AG04450 (cell line): ENCODE results near the gene SLC46A3. TPM values are rescaled to one million over a fixed set of nuclear protein-coding genes. Genes with fewer than 3 reads are reported as not detected.

Experiments
- CTCF ChIA-PET: fragments of 300-600, 350-600 bp; formaldehyde crosslinking; extraction: SDS; loops from one replicate; lab custom pipeline; 2022; ENCODE audit warnings: antibody characterized with exemption, inconsistent platforms; lab: Charles Lee
- POLR2A ChIA-PET: fragments of 350-600 bp; formaldehyde crosslinking; extraction: SDS; loops from one replicate; lab custom pipeline; 2021; ENCODE audit warnings: antibody characterized with exemption, inconsistent platforms; lab: Yijun Ruan, JAX
- DNase-seq: peaks from one replicate; pipeline ENCODE4 v3.0.0-alpha.2; 2011; ENCODE audit warnings: low read depth, low spot score
- H3K27ac ChIP-seq: one replicate; pipeline ENCODE4 v1.5.1; 2012; ENCODE audit warnings: low read depth, low read length, control low read depth
- H3K27me3 ChIP-seq: one replicate; pipeline ENCODE4 v1.6.0; 2012; ENCODE audit warnings: low read length; ENCODE audit not compliant: control insufficient read depth, insufficient read depth
- H3K4me3 ChIP-seq: 2 replicates; pipeline ENCODE4 v1.5.1; 2011; ENCODE audit warnings: mild to moderate bottlenecking, low read depth, low read length, control low read depth
- H3K9me3 ChIP-seq: 2 replicates; pipeline ENCODE4 v1.5.1; 2012; ENCODE audit warnings: low read length; ENCODE audit not compliant: control insufficient read depth, insufficient read depth
- polyA plus RNA-seq: library from polyadenylated mRNA; depleted of rRNA; stranded (reverse); fragments of >200 nt; gene quantifications from 2 replicates; pipeline ENCODE4 v1.2.3, GENCODE V29; 2011
- TF ChIP-seq, protein P1 (sequence below): IDR thresholded peaks from 2 replicates; pipeline ENCODE4 v1.5.1; 2011; ENCODE audit warnings: low read depth, low read length, control low read depth, inconsistent platforms

The SLC46A3 gene
- polyA plus RNA-seq, 1 experiment = 5.2 TPM

DNA sequence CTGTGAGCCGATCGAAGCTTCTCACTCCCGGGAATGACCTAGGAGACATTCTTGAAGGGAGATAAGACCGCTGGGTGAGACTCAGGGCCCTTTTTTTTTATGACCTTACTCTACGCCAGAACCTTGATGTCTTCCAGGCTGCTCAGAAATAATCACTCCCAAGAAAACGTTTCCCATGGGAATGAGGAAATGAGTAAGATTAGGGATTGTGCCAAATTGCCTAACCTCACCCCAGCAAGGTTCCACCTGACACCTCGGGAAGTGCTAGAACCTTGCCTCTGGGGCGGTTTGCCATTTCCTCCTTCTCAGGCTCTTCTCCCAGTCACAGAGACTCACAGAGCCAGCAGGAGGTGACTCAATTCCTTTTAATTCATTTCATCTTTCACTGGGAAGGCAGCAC lies 2.3 kb downstream of the SLC46A3 start:
- no peak overlapping the region for H3K27ac ChIP-seq
- CTCF ChIA-PET = interaction anchor here (0.6 to 1.3 kb wide), 2 partner anchors 80 to 732 kb away, joined by 3 to 9 read pairs; no protein-coding TSS in a partner anchor

GRCh38 chr13:28714651-28715050 lies 4.1 kb downstream of the SLC46A3 start:
- Histone ChIP-seq H3K9me3 (no peaks in the 10 kb centered on the region), H3K4me3 (no peak overlapping the region), H3K27ac (no peak overlapping the region), H3K27me3 (no peaks in the 10 kb centered on the region)
- POLR2A ChIA-PET = no interaction called here
- TF ChIP-seq, protein P1, sequence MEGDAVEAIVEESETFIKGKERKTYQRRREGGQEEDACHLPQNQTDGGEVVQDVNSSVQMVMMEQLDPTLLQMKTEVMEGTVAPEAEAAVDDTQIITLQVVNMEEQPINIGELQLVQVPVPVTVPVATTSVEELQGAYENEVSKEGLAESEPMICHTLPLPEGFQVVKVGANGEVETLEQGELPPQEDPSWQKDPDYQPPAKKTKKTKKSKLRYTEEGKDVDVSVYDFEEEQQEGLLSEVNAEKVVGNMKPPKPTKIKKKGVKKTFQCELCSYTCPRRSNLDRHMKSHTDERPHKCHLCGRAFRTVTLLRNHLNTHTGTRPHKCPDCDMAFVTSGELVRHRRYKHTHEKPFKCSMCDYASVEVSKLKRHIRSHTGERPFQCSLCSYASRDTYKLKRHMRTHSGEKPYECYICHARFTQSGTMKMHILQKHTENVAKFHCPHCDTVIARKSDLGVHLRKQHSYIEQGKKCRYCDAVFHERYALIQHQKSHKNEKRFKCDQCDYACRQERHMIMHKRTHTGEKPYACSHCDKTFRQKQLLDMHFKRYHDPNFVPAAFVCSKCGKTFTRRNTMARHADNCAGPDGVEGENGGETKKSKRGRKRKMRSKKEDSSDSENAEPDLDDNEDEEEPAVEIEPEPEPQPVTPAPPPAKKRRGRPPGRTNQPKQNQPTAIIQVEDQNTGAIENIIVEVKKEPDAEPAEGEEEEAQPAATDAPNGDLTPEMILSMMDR = no peak
- CTCF ChIA-PET = no interaction called here
- DNase-seq = no peak

More for the DNA sequence above, 2.3 kb downstream of the SLC46A3 start:
- DNase-seq = no peak
- TF ChIP-seq, protein P1 = no peak
- no peaks in the 10 kb centered on the region for H3K9me3 ChIP-seq
- H3K27me3 ChIP-seq = no peaks in the 10 kb centered on the region
- POLR2A ChIA-PET = interaction anchor here (0.7 kb wide), 1 partner anchor 74 kb away, joined by 4 read pairs; no protein-coding TSS in a partner anchor
- H3K4me3 ChIP-seq = no peak overlapping the region

DNA sequence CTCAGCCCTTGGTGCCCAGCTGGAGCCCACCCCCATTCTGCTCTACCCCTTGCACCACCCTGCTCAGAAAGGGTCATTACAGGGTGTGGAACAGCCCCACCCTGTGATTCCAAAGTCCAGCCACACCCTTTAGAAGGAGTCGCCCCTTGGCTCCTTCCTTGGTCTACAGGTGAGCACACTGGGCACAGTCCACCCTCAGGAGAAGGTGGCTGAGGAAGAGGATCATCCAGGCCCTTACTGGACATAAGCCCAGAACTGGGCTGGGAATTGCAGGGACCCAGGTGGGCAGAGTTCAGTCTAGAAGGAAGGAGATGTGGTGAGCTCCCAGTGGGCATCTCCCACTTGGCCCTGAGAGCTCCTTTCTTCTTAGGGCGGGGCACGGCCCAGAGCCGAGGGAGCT lies 8.6 kb downstream of the SLC46A3 start:
- CTCF ChIA-PET = no interaction called here
- Histone ChIP-seq H3K27me3 (no peaks in the 10 kb centered on the region), H3K4me3 (no peak overlapping the region), H3K27ac (no peak overlapping the region), H3K9me3 (no peaks in the 10 kb centered on the region)
- DNase-seq = no peak
- POLR2A ChIA-PET = no interaction called here
- TF ChIP-seq, protein P1 = no peak

- TF ChIP-seq, protein P1 = no peak
- Histone ChIP-seq H3K27ac (no peak overlapping the region), H3K9me3 (no peaks in the 10 kb centered on the region), H3K4me3 (no peak overlapping the region), H3K27me3 (no peaks in the 10 kb centered on the region)
- ChIA-PET POLR2A (no interaction called here), CTCF (no interaction called here)
- peak; percentile 65 for DNase-seq
Measured at GRCh38 chr13:28707629-28708427, 10.9 kb downstream of the SLC46A3 start.

GRCh38 chr13:28705461-28706083 lies 13.2 kb downstream of the SLC46A3 start:
- POLR2A ChIA-PET = interaction anchor here (1.2 kb wide), 1 partner anchor 90 kb away, joined by 3 read pairs; no protein-coding TSS in a partner anchor
- DNase-seq = no peak

More at GRCh38 chr13:28705461-28706083, 13.2 kb downstream of the SLC46A3 start:
- H3K27me3 ChIP-seq = no peaks in the 10 kb centered on the region
- TF ChIP-seq, protein P1 = no peak
- H3K9me3 ChIP-seq = no peaks in the 10 kb centered on the region
- H3K27ac ChIP-seq = no peak overlapping the region
- CTCF ChIA-PET = interaction anchor here (1.2 kb wide), 1 partner anchor 15 kb away, joined by 3 read pairs; no protein-coding TSS in a partner anchor
- H3K4me3 ChIP-seq = no peak overlapping the region
